ENCODE data around the gene KCNJ14.
A peak's percentile ranks its signal among the peaks of the same experiment; 100 is the strongest.

KCNJ14 gene

GRCh38 chr19:48514123-48514458 is 58.7 kb downstream of the KCNJ14 start:
- 69 to 70% methylated on average over 11 of the region's 11 CpGs for WGBS, 2 experiments
- H3K27me3 ChIP-seq (ENCODE audit: control insufficient read depth, insufficient read depth, low read length, poor library complexity, severe bottlenecking) = peaks cover 25% of the 10 kb centered on the region
- no peak overlapping the region for H3K27ac ChIP-seq (ENCODE audit: insufficient read depth, low read depth, low read length, poor library complexity, severe bottlenecking)
- H3K36me3 ChIP-seq (ENCODE audit: control insufficient read depth, insufficient read depth, low read length) = no peaks in the 10 kb centered on the region
- peaks cover 3% of the 10 kb centered on the region for H3K4me1 ChIP-seq (ENCODE audit: control insufficient read depth, insufficient read depth, low read length)
- H3K9me3 ChIP-seq (ENCODE audit: control insufficient read depth, low read length) = no peaks in the 10 kb centered on the region
- H3K4me3 ChIP-seq (ENCODE audit: insufficient read depth, low read depth, low read length) = peak overlapping the region; percentile 76

- WGBS, 2 experiments = 84 to 85% methylated on average over 8 of the region's 8 CpGs
- Histone ChIP-seq H3K27me3 (ENCODE audit: control insufficient read depth, insufficient read depth, low read length, poor library complexity, severe bottlenecking) (peaks cover 21% of the 10 kb centered on the region), H3K4me3 (ENCODE audit: insufficient read depth, low read depth, low read length) (no peak overlapping the region), H3K4me1 (ENCODE audit: control insufficient read depth, insufficient read depth, low read length) (peaks cover 3% of the 10 kb centered on the region), H3K36me3 (ENCODE audit: control insufficient read depth, insufficient read depth, low read length) (no peaks in the 10 kb centered on the region), H3K9me3 (ENCODE audit: control insufficient read depth, low read length) (no peaks in the 10 kb centered on the region), H3K27ac (ENCODE audit: insufficient read depth, low read depth, low read length, poor library complexity, severe bottlenecking) (no peak overlapping the region)
Observed at GRCh38 chr19:48516536-48516935, 61.2 kb downstream of the KCNJ14 start.
